Measurements from ENCODE around the gene PKD1L1. TPM values are rescaled to one million over a fixed set of nuclear protein-coding genes. Genes with fewer than 3 reads are reported as not detected.

PKD1L1 gene
- total and polyA plus RNA-seq, 2 donors (not counting 1 experiment from before 2014, with no cell fraction given) = 0.59 to 0.70 TPM

- no peak overlapping the region for H3K4me3 Mint-ChIP-seq
Observed at GRCh38 chr7:47830015-47830414, 118.3 kb downstream of the PKD1L1 start.

GRCh38 chr7:47827871-47828270 is 120.4 kb downstream of the PKD1L1 start:
- ChIA-PET CTCF (interaction anchor here (2.7 kb wide), 1 partner anchor 562 kb away, joined by 16 read pairs; no protein-coding TSS in a partner anchor), POLR2A (no interaction called here)
- Histone ChIP-seq H4K20me1 (ENCODE audit: control insufficient read depth, insufficient read depth, low read length, poor library complexity, severe bottlenecking) (no peaks in the 10 kb centered on the region), H3K27ac (ENCODE audit: low read length in 2 of 2) (no peak overlapping the region), H3K36me3 (replicated peaks in 1 of 2; ENCODE audit: control extremely low read depth in 1 of 2, control insufficient read depth in 1 of 2, extremely low read depth in 1 of 2, insufficient read depth in 2 of 2, low read length in 1 of 2) (no peaks in the 10 kb centered on the region), H2AFZ (ENCODE audit: insufficient read depth, low read depth, low read length, poor library complexity, severe bottlenecking) (no peak overlapping the region), H3K4me3 (ENCODE audit: control extremely low read depth in 1 of 5, extremely low read depth in 1 of 5, insufficient read depth in 1 of 5, low read depth in 2 of 5, low read length in 4 of 5) (no peak overlapping the region), H3K4me1 (ENCODE audit: control insufficient read depth in 2 of 2, insufficient read depth in 2 of 2, low read length in 2 of 2) (peaks cover 1 to 4% of the 10 kb centered on the region in 2 donors), H3K9ac (ENCODE audit: low read length) (no peak overlapping the region), H3K9me3 (ENCODE audit: control extremely low read depth in 1 of 3, control insufficient read depth in 2 of 3, insufficient read depth in 1 of 3, low read length in 2 of 3) (no peaks in the 10 kb centered on the region), H3K79me2 (ENCODE audit: control insufficient read depth, insufficient read depth, low read length) (no peaks in the 10 kb centered on the region), H3K4me2 (replicated peaks; ENCODE audit: low read depth, low read length, poor library complexity, severe bottlenecking) (no peak overlapping the region), H3K27me3 (replicated peaks in 1 of 4; ENCODE audit: control extremely low read depth in 1 of 4, control insufficient read depth in 3 of 4, insufficient read depth in 4 of 4, low read length in 3 of 4) (peaks cover 0 to 4% (median 1%) of the 10 kb centered on the region in 4 experiments)
- WGBS (ENCODE audit: insufficient coverage) = 94% methylated on average over 3 of the region's 4 CpGs
- Mint-ChIP-seq H3K27ac (no peak overlapping the region), H3K27me3 (peaks cover 4% of the 10 kb centered on the region), H3K9me3 (ENCODE audit: insufficient read depth) (no peaks in the 10 kb centered on the region), H3K4me1 (peaks cover 6% of the 10 kb centered on the region), H3K4me3 (no peak overlapping the region)
- DNase-seq = no peak
- ATAC-seq (ENCODE audit: low read depth) = no peak
- TF ChIP-seq CTCF (IDR thresholded peaks at IDR 0.05) = no peak
- no peak for TF ChIP-seq EZH2 (IDR thresholded peaks at IDR 0.05; ENCODE audit: borderline replicate concordance, insufficient read depth, low read depth, low read length, poor library complexity, severe bottlenecking)
- intact Hi-C loops (cut with micrococcal nuclease) = no loop called here

More at GRCh38 chr7:47830015-47830414, 118.3 kb downstream of the PKD1L1 start:
- Histone ChIP-seq H4K20me1 (ENCODE audit: control insufficient read depth, insufficient read depth, low read length, poor library complexity, severe bottlenecking) (no peaks in the 10 kb centered on the region), H3K4me3 (ENCODE audit: control extremely low read depth in 1 of 5, extremely low read depth in 1 of 5, insufficient read depth in 1 of 5, low read depth in 2 of 5, low read length in 4 of 5) (no peak overlapping the region), H3K9ac (ENCODE audit: low read length) (no peak overlapping the region), H3K4me2 (replicated peaks; ENCODE audit: low read depth, low read length, poor library complexity, severe bottlenecking) (no peak overlapping the region), H3K27me3 (replicated peaks in 1 of 4; ENCODE audit: control extremely low read depth in 1 of 4, control insufficient read depth in 3 of 4, insufficient read depth in 4 of 4, low read length in 3 of 4) (peaks cover 0 to 11% (median 4%) of the 10 kb centered on the region in 4 experiments), H3K9me3 (ENCODE audit: control extremely low read depth in 1 of 3, control insufficient read depth in 2 of 3, insufficient read depth in 1 of 3, low read length in 2 of 3) (no peaks in the 10 kb centered on the region), H3K27ac (ENCODE audit: low read length in 2 of 2) (no peak overlapping the region), H3K36me3 (replicated peaks in 1 of 2; ENCODE audit: control extremely low read depth in 1 of 2, control insufficient read depth in 1 of 2, extremely low read depth in 1 of 2, insufficient read depth in 2 of 2, low read length in 1 of 2) (no peaks in the 10 kb centered on the region), H3K4me1 (ENCODE audit: control insufficient read depth in 2 of 2, insufficient read depth in 2 of 2, low read length in 2 of 2) (peaks cover 11 to 16% of the 10 kb centered on the region in 2 donors), H3K79me2 (ENCODE audit: control insufficient read depth, insufficient read depth, low read length) (no peaks in the 10 kb centered on the region), H2AFZ (ENCODE audit: insufficient read depth, low read depth, low read length, poor library complexity, severe bottlenecking) (no peak overlapping the region)
- intact Hi-C loops (cut with micrococcal nuclease) = no loop called here
- ChIA-PET POLR2A (no interaction called here), CTCF (interaction anchor here (2.4 kb wide), 1 partner anchor 564 kb away, joined by 6 read pairs; no protein-coding TSS in a partner anchor)
- TF ChIP-seq CTCF (IDR thresholded peaks at IDR 0.05) (no peak), EZH2 (IDR thresholded peaks at IDR 0.05; ENCODE audit: borderline replicate concordance, insufficient read depth, low read depth, low read length, poor library complexity, severe bottlenecking) (no peak)
- peaks cover 20% of the 10 kb centered on the region for H3K4me1 Mint-ChIP-seq
- no peaks in the 10 kb centered on the region for H3K9me3 Mint-ChIP-seq (ENCODE audit: insufficient read depth)
- peaks cover 8% of the 10 kb centered on the region for H3K27me3 Mint-ChIP-seq
- ATAC-seq (ENCODE audit: low read depth) (no peak), DNase-seq (no peak)
- H3K27ac Mint-ChIP-seq = no peak overlapping the region
- 93% methylated on average over 5 of the region's 5 CpGs for WGBS (ENCODE audit: insufficient coverage)

All from B cell (primary cell).